K562 (cell line): Measurements from ENCODE around the gene DNAJC1. TPM values are rescaled to one million over a fixed set of nuclear protein-coding genes. Genes with fewer than 3 reads are reported as not detected.
A peak's percentile ranks its signal among the peaks of the same experiment; 100 is the strongest.

Experiments
- ARID1B ChIP-seq: fragments of 450-650 bp; IDR thresholded peaks from 2 replicates; pipeline ENCODE4 v1.6.1; 2016; ENCODE audit warnings: antibody characterized with exemption, mild to moderate bottlenecking, inconsistent platforms
- ATF6 ChIP-seq: sonication (generic); formaldehyde crosslinking; IDR thresholded peaks from 2 replicates; pipeline ENCODE4 v1.4.0; 2020; ENCODE audit warnings: mild to moderate bottlenecking, missing genetic modification reagents
- BRF1 ChIP-seq: IDR thresholded peaks from 3 replicates; pipeline ENCODE4 v1.6.1; 2011; ENCODE audit warnings: borderline replicate concordance, mild to moderate bottlenecking; ENCODE audit not compliant: insufficient read length; ENCODE audit errors: extremely low read depth
- CBFA2T3 ChIP-seq: fragments of 450-650 bp; IDR thresholded peaks from 2 replicates; pipeline ENCODE4 v1.6.1; 2017
- E2F4 ChIP-seq: sonication (generic); formaldehyde crosslinking; IDR thresholded peaks from 2 replicates; pipeline ENCODE4 v1.8.0; 2022; ENCODE audit warnings: mild to moderate bottlenecking, low read depth, missing genetic modification reagents
- E2F6 ChIP-seq, 2 experiments: IDR thresholded peaks; 2 replicates each; pipeline ENCODE4 v1.6.1; 2011; ENCODE audit warnings: borderline replicate concordance in 1 of 2, control low read depth in 1 of 2, low read depth in 1 of 2, low read length in 1 of 2, mild to moderate bottlenecking in 1 of 2, mixed read lengths in 1 of 2, moderate library complexity in 1 of 2; ENCODE audit not compliant: insufficient read depth in 1 of 2, insufficient read length in 1 of 2, poor library complexity in 1 of 2, severe bottlenecking in 1 of 2; ENCODE audit errors: extremely low read depth in 1 of 2
- HES1 ChIP-seq: fragments of 450-650 bp; IDR thresholded peaks from 2 replicates; pipeline ENCODE4 v1.6.1; 2016; ENCODE audit warnings: low read depth, mild to moderate bottlenecking, moderate library complexity
- KLF1 ChIP-seq: fragments of 450-650 bp; IDR thresholded peaks from 2 replicates; pipeline ENCODE4 v1.6.1; 2016; ENCODE audit warnings: missing genetic modification characterization, missing compliant biosample characterization
- MAZ ChIP-seq, 2 experiments: fragments of 450-650 bp in 1 of 2; sonication (generic) in 1 of 2; formaldehyde crosslinking; IDR thresholded peaks in 1 of 2; conservative IDR thresholded peaks in 1 of 2; 2 replicates each; pipeline versions ENCODE4 v1.4.0 to v1.5.0; 2020; ENCODE audit warnings: mild to moderate bottlenecking in 1 of 2, missing genetic modification reagents in 1 of 2
- NELFE ChIP-seq: IDR thresholded peaks from 2 replicates; pipeline ENCODE4 v1.6.1; 2011; ENCODE audit warnings: mild to moderate bottlenecking; ENCODE audit not compliant: insufficient read depth, insufficient read length
- PKNOX1 ChIP-seq: fragments of 450-650 bp; IDR thresholded peaks from 2 replicates; pipeline ENCODE4 v1.6.1; 2016
- RHOXF2B ChIP-seq: fragments of 250-450 bp; sonication (Bioruptor Pico); conservative IDR thresholded peaks from 2 replicates; pipeline ENCODE4 v1.5.1; 2021
- RNF2 ChIP-seq: sonication (generic); IDR thresholded peaks from 2 replicates; pipeline ENCODE4 v1.6.1; 2016
- SAP30 ChIP-seq: fragments of 200-600 bp; sonication (generic); IDR thresholded peaks from 2 replicates; pipeline ENCODE4 v1.6.1; 2012; ENCODE audit warnings: borderline replicate concordance, low read depth, mild to moderate bottlenecking, moderate library complexity, low read length, control low read depth, inconsistent platforms; ENCODE audit not compliant: insufficient read depth, poor library complexity, severe bottlenecking
- SNRNP70 ChIP-seq: fragments of 200-400 bp; formaldehyde crosslinking; optimal IDR thresholded peaks from 2 replicates; pipeline ENCODE3; 2017; ENCODE audit warnings: low read depth, low read length
- TCF15 ChIP-seq: fragments of 250-450 bp; sonication (Bioruptor Pico); IDR thresholded peaks from 2 replicates; pipeline ENCODE4 v1.8.0; 2022; ENCODE audit warnings: moderate library complexity, mild to moderate bottlenecking, inconsistent platforms
- TCF3 ChIP-seq: sonication (generic); formaldehyde crosslinking; IDR thresholded peaks from 2 replicates; pipeline ENCODE4 v1.4.0; 2020; ENCODE audit warnings: mild to moderate bottlenecking, missing genetic modification reagents
- VEZF1 ChIP-seq: fragments of 200-800 bp; sonication (Bioruptor generic); IDR thresholded peaks from 2 replicates; pipeline ENCODE4 v1.6.1; 2017; ENCODE audit warnings: missing genetic modification characterization, missing compliant biosample characterization
- ZNF384 ChIP-seq: IDR thresholded peaks from 2 replicates; pipeline ENCODE4 v1.6.1; 2012; ENCODE audit warnings: low read depth, low read length, improper control_type of control experiment
- ZNF445 ChIP-seq: fragments of 250-450 bp; sonication (Bioruptor Pico); IDR thresholded peaks from 2 replicates; pipeline ENCODE4 v1.4.0; 2020; ENCODE audit warnings: low read depth, mild to moderate bottlenecking, moderate library complexity
- ZZZ3 ChIP-seq: fragments of 450-650 bp; IDR thresholded peaks from 2 replicates; pipeline ENCODE4 v1.6.1; 2016; ENCODE audit warnings: antibody characterized with exemption, mild to moderate bottlenecking, moderate library complexity
- polyA plus RNA-seq, 8 experiments: library from polyadenylated mRNA; depleted of rRNA in 4 of 8; stranded (reverse) in 5 of 8; unstranded in 3 of 8; fragments of >200 nt; fragmentation: Nextera tagmentation in 2 of 8; fragmentation: Illumina TruSeq in 1 of 8; extraction: Ambion mirVana in 2 of 8; extraction: Trizol in 1 of 8; gene quantifications; 2 replicates each; pipeline versions ENCODE4 v1.2.1 to v1.2.3, GENCODE V29; 2011 to 2014; ENCODE audit warnings: inconsistent platforms in 1 of 8, missing spikeins in 1 of 8
- total RNA-seq, 7 experiments: library from RNA; depleted of rRNA in 6 of 7; stranded (reverse); fragments of >200 nt in 6 of 7; fragmentation: Illumina TruSeq in 2 of 7; extraction: Trizol in 2 of 7; gene quantifications; 2 replicates each; pipeline versions ENCODE4 v1.2.1 to v1.2.3, GENCODE V29; 2011 to 2021; ENCODE audit warnings: low replicate concordance in 1 of 7

DNAJC1 gene
- total and polyA plus RNA-seq, 9 of the 15 experiments (the other 6 are each of a cell fraction or from before 2014, with no cell fraction given) = 5.4 to 77.6 (median 40.3) TPM

GRCh38 chr10:22026287-22026686 lies 22.8 kb upstream of the DNAJC1 start (continued):
- TF ChIP-seq TCF15 (no peak), E2F4 (no peak), ZZZ3 (no peak), ZNF445 (no peak), SAP30 (no peak), NELFE (no peak), ATF6 (CRISPR knock-in tag) (no peak), PKNOX1 (peak; percentile 55), TCF3 (CRISPR knock-in tag) (0 out of 2 replicates have a peak, but pooled peaks have one; percentile 16), MAZ (CRISPR knock-in tag; conservative IDR thresholded peaks at IDR 0.05 in 1 of 2, IDR thresholded peaks at IDR 0.05 in 1 of 2) (no peak), BRF1 (no peak), HES1 (no peak), RHOXF2B (CRISPR knock-in tag) (no peak), VEZF1 (CRISPR knock-in tag) (no peak), CBFA2T3 (peak; percentile 31; the same call in 1 of the 2 replicates), RNF2 (no peak), ZNF384 (no peak), KLF1 (tag) (no peak), ARID1B (peak; percentile 49; the same call in 1 of the 2 replicates), SNRNP70 (no peak), E2F6 (IDR thresholded peaks at IDR 0.05; ENCODE audit: borderline replicate concordance in 1 of 2, extremely low read depth in 1 of 2, insufficient read depth in 1 of 2, insufficient read length in 1 of 2, low read depth in 1 of 2, low read length in 1 of 2, poor library complexity in 1 of 2, severe bottlenecking in 1 of 2) (no peak)
